ENCODE measurements around the gene PDK2. TPM values are rescaled to one million over a fixed set of nuclear protein-coding genes. Genes with fewer than 3 reads are reported as not detected.

PDK2 gene
- total RNA-seq, 2 experiments from 2014 or later, result 29.4 to 31.3 TPM

DNA sequence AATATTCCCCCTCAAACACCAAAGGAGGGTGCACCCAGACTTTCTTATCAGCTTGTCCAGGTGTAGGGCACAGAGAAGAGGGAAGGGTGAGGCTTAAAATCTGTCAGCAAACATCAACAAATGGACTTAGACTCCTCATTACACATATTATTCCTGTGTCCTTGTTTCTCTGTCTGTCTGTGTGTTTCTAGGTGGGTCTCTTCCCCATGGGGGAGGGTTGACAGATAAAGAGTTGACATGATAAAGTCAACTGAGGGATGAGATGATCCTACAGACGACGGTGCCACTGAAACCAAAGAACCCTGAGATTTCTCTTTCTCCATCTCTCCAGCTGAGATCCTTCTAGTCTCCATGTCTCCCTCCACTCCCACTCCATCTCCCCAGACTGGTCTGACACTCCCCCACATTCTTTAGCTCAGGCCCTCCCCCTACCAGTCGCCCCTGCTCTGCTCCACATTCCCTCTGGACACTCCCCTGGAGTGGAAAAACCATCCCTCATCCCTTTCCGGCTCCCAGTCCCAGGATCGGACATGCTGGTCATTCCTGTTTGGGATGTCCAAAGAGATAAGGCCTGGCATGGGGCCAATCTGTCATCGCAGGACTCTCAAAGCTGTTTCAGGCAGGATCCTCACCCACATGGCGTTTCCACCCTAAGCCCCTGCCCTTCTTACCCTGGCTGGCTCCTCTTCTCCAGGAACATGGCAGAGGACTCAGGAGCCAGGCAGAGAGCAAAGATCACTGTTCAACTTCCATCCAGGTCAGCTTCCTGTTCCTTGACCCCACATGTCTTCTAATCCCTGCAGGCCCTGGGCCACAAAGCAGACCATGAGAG, 42.1 kb upstream of the PDK2 start:
- H3K27ac Mint-ChIP-seq, result no peak overlapping the region

DNA sequence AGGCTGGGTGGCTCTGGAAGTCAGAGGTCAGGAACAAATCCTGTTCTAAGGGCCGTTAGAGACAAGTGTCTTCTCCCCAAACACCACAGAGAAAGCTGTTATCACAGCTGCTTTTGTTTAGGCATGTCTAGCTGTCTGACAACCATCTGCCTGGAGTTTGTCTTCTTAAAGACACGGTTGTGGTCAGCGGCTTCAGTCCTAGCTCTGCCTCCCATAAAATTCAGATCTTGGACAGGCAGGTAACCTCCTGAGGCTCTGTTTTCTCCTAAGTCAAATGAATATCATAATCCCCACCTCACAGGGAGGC, 41.5 kb upstream of the PDK2 start:
- Mint-ChIP-seq H3K27ac (no peak overlapping the region), H3K36me3 (ENCODE audit: low read depth) (no peaks in the 10 kb centered on the region), H3K27me3 (peaks cover 9% of the 10 kb centered on the region), H3K9me3 (no peaks in the 10 kb centered on the region), H3K4me3 (no peak overlapping the region), H3K4me1 (peaks cover 41% of the 10 kb centered on the region)
- DNase-seq, result no peak
- POLR2A ChIA-PET, result no interaction called here
- CTCF ChIA-PET, result interaction anchor here (1.8 to 1.9 kb wide), 2 partner anchors 34 to 41 kb away, joined by 4 to 6 read pairs; no protein-coding TSS in a partner anchor

More for the DNA sequence above, 42.1 kb upstream of the PDK2 start:
- no peaks in the 10 kb centered on the region for H3K36me3 Mint-ChIP-seq (ENCODE audit: low read depth)
- no peak for DNase-seq
- POLR2A ChIA-PET, result no interaction called here
- H3K4me1 Mint-ChIP-seq, result peaks cover 43% of the 10 kb centered on the region
- CTCF ChIA-PET, result interaction anchor here (1.8 to 1.9 kb wide), 2 partner anchors 34 to 41 kb away, joined by 4 to 6 read pairs; no protein-coding TSS in a partner anchor
- H3K27me3 Mint-ChIP-seq, result peaks cover 8% of the 10 kb centered on the region
- no peaks in the 10 kb centered on the region for H3K9me3 Mint-ChIP-seq
- no peak overlapping the region for H3K4me3 Mint-ChIP-seq

DNA sequence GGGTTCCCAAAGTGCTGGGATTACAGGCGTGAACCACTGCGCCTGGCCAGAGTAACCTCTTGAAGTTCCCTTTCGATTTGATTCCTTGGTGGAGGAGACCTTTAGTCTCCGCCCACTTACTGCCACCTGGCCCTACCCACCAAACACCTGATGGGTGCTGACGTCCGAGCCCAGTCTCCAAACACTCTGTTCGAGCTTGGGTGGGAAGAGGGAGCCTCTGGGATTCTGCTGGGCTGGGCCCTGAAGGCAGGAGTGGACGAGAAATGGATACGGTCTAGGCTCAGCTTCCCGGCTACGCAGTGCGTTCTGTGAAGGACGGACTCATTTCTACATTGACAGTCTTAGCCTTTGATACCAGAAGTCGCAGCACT, 40.1 kb upstream of the PDK2 start:
- ChIA-PET POLR2A (no interaction called here), CTCF (interaction anchor here (0.9 to 2.8 kb wide), 4 partner anchors 25 to 58 kb away, joined by 3 to 8 read pairs (median 4); no protein-coding TSS in a partner anchor)
- Mint-ChIP-seq H3K36me3 (ENCODE audit: low read depth) (no peaks in the 10 kb centered on the region), H3K4me1 (peaks cover 41% of the 10 kb centered on the region), H3K9me3 (no peaks in the 10 kb centered on the region), H3K27me3 (peaks cover 11% of the 10 kb centered on the region), H3K27ac (peak overlapping the region; percentile 11), H3K4me3 (peak overlapping the region; percentile 84)
- DNase-seq, result no peak

DNA sequence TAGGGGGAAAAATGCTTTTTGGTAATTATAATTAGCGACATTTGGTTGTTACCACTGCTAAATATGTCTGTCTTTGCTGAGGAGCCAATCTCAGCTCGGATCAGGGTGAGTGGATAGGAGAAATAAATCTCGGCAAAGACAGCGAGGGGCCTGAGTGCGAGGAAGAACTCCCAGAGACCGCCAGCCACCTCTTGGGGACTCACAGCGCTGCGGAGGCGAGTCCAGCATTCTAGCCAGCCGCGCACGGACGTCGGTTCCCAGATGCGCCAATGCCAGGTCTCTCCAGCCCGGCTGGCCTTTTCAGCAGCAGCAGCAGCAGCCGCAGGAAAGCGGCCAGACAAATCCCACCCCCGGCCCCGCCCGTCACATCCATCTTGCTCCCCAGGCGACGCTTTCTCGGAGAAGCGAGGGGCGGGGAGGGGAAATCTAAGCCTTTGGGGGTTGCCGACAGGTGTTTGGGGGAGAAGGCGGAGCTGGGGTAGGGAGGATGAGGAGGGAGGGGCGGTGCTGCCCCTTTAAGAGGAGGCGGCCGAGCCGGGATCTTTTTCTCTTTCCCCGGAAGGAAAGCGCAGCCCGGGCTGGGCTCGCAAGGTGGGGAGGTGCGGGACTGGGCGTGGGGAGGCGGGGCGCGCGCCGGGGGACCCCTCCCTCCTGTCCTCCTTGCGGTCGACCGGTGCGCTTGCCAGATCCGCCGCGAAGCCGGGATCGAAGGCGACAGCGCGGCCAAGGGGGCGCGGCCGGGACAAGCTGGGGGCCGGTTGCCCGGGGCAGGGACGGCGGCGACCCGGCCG, 39.5 kb upstream of the PDK2 start, which contains the start of gene ITGA3:
TSS of gene ITGA3 (plus strand) at position 685 of the 791 bp plus-strand sequence. CDS start 330 bp downstream, outside the sequence.
- ChIA-PET POLR2A (no interaction called here), CTCF (interaction anchor here (0.9 to 2.8 kb wide), 13 partner anchors 10 to 83 kb away, joined by 3 to 10 read pairs (median 4); partner anchors contain the start of gene PDK2)
- no peaks in the 10 kb centered on the region for H3K9me3 Mint-ChIP-seq
- peak within 1 kb of the TSS; percentile 71 for H3K27ac Mint-ChIP-seq
- H3K36me3 Mint-ChIP-seq (ENCODE audit: low read depth), result no peaks in the 10 kb centered on the region
- DNase-seq, result peak; percentile 62
- H3K27me3 Mint-ChIP-seq, result peaks cover 11% of the 10 kb centered on the region
- peak within 1 kb of the TSS; percentile 84 for H3K4me3 Mint-ChIP-seq
- peaks cover 41% of the 10 kb centered on the region for H3K4me1 Mint-ChIP-seq

DNA sequence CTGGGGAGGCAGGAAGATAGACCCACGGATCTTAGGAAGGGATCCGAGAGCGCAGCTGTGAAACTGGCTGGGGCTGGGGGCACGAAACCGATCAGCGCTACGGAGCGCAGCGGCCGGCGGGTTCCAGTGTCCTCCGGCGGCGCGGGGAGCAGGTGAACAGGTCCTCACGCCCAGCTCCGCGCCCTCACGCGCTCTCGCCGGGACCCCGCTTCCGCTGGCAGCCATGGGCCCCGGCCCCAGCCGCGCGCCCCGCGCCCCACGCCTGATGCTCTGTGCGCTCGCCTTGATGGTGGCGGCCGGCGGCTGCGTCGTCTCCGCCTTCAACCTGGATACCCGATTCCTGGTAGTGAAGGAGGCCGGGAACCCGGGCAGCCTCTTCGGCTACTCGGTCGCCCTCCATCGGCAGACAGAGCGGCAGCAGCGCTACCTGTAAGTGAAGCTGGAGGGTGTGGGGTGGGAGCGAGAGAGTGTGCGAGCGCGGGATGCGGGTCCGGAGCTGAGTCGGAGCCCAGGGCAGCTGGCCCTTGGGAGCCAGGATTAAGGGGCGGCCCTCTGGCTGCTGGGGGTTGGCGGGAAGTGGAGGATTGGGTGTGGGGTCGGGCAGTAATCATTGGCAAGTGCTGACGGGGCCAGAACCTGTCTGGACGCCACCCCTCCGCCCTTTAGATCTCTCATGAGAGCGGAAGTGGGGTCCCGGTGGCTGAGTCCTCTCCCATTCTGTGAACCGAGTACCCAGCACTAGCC, 38.8 kb upstream of the PDK2 start:
- POLR2A ChIA-PET, result interaction anchor here (0.8 kb wide), 1 partner anchor 9 kb away, joined by 3 read pairs; no protein-coding TSS in a partner anchor
- Mint-ChIP-seq H3K9me3 (no peaks in the 10 kb centered on the region), H3K4me3 (peak overlapping the region; percentile 84), H3K4me1 (peaks cover 33% of the 10 kb centered on the region), H3K36me3 (ENCODE audit: low read depth) (no peaks in the 10 kb centered on the region), H3K27ac (peak overlapping the region; percentile 60), H3K27me3 (peaks cover 11% of the 10 kb centered on the region)
- CTCF ChIA-PET, result interaction anchor here (0.6 to 2.8 kb wide), 19 partner anchors 9 to 82 kb away, joined by 3 to 10 read pairs (median 4); partner anchors contain the start of gene PDK2
- peak; percentile 63 for DNase-seq

DNA sequence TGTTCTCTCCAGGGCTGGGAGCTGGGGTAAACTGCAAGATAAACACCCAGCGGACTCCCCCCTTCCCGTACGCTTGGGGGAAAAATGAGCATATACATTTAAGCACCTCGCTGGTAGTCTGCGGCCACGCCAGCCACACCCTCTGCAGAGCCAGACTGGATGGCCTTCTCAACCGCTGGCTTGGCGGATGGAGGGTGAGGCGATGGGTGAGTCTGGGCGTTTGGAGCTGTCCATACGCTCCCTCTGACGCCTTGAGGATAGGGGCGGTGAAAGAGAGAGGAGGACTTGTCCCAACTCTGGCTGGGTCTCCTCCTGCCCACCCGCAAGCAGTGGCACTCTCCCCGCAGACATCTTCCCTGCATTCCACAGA, 38.2 kb upstream of the PDK2 start:
- H3K4me1 Mint-ChIP-seq, result peaks cover 27% of the 10 kb centered on the region
- POLR2A ChIA-PET, result interaction anchor here (0.8 kb wide), 1 partner anchor 10 kb away, joined by 3 read pairs; no protein-coding TSS in a partner anchor
- no peak for DNase-seq
- no peak overlapping the region for H3K27ac Mint-ChIP-seq
- H3K36me3 Mint-ChIP-seq (ENCODE audit: low read depth), result no peaks in the 10 kb centered on the region
- peak overlapping the region; percentile 84 for H3K4me3 Mint-ChIP-seq
- H3K9me3 Mint-ChIP-seq, result no peaks in the 10 kb centered on the region
- CTCF ChIA-PET, result interaction anchor here (0.6 to 2.8 kb wide), 19 partner anchors 8 to 82 kb away, joined by 3 to 10 read pairs (median 4); partner anchors contain the start of gene PDK2
- peaks cover 11% of the 10 kb centered on the region for H3K27me3 Mint-ChIP-seq

DNA sequence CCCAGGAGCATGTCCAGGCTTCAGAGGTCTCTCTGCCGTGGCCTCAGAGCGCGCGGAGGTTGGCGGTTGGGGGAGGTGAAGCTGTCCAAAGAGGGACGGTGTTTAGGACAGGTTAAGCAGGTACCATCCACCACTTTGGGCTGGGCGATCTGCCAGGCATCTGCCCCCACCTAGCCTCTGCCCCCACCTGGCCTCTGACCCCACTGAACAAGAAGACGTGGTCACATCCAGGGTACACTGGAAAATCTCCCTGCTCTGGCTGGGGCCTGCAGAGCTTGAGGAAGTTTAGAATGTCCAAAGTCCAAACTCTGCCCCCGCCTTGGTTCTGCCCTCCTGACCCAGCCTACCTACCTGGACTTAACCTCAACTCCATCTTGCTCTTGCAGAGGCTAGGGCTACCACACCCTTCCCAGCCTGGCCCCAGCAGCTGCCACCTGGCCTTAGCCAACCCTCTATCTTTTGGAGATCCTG, 37.6 kb upstream of the PDK2 start:
- CTCF ChIA-PET, result interaction anchor here (0.6 to 2.0 kb wide), 8 partner anchors 8 to 37 kb away, joined by 3 to 7 read pairs (median 4); no protein-coding TSS in a partner anchor
- peak overlapping the region; percentile 84 for H3K4me3 Mint-ChIP-seq
- no peak for DNase-seq
- peaks cover 23% of the 10 kb centered on the region for H3K4me1 Mint-ChIP-seq
- POLR2A ChIA-PET, result no interaction called here
- H3K36me3 Mint-ChIP-seq (ENCODE audit: low read depth), result no peaks in the 10 kb centered on the region
- H3K27me3 Mint-ChIP-seq, result peaks cover 11% of the 10 kb centered on the region
- peak overlapping the region; percentile 3 for H3K27ac Mint-ChIP-seq
- no peaks in the 10 kb centered on the region for H3K9me3 Mint-ChIP-seq

DNA sequence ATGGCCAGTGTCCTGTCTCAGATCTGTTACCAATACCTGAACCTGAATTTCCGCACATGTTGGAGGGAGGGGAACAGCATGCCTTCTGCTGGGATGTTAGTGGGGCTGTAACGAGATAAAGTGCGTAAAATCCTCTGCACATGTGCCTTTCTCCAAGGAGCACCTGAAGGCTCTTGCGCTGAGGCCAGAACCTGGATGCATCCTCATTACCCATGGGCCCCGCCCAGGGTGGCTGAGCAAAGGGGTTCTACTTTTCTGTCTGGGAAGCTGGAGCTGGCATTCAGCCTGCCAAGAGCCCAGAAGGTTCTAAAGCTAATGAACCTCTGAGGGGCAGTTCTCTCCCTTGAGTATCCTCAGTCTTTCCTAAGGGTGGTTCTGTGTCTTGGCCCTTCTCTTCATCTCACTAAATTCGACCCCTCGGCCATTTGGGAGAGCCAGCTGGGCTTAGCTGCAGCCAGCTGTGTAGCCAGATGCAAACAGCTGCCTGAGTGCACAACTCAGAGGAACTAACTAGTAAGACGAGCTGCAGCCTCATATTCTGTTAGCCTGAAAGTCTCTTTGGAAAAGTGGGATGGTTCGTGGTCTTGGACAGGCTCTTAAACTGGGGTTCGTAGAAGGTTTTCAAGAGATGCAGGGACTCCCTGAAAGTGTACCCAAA, 36.7 kb upstream of the PDK2 start:
- Mint-ChIP-seq H3K27me3 (peaks cover 11% of the 10 kb centered on the region), H3K9me3 (no peaks in the 10 kb centered on the region), H3K27ac (no peak overlapping the region), H3K36me3 (ENCODE audit: low read depth) (no peaks in the 10 kb centered on the region), H3K4me3 (peak overlapping the region; percentile 46), H3K4me1 (peaks cover 23% of the 10 kb centered on the region)
- POLR2A ChIA-PET, result no interaction called here
- no peak for DNase-seq
- CTCF ChIA-PET, result interaction anchor here (0.9 to 1.3 kb wide), 4 partner anchors 9 to 36 kb away, joined by 3 to 7 read pairs (median 3); no protein-coding TSS in a partner anchor

DNA sequence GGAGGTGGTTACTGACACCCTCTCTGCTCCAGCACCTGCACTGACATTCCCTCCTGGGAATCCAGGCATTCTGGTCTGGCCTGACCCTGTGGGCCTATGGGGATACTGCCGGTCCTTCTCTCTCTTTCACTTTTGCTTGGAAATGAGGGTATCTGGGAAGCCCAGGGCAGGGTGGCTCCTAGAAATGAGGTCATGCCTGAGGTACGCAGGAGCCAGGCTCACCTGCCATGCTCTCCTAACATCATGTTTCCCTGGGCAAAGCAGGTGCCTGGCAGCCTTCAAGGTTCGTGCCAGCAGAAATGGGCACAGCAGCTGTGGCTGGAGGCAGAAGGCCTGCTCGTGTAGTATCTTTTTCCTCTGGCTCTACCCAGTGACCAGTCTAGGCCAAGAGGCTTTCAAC, 35.9 kb upstream of the PDK2 start:
- POLR2A ChIA-PET, result no interaction called here
- Mint-ChIP-seq H3K36me3 (ENCODE audit: low read depth) (no peaks in the 10 kb centered on the region), H3K4me3 (no peak overlapping the region), H3K27me3 (peaks cover 11% of the 10 kb centered on the region), H3K4me1 (peaks cover 23% of the 10 kb centered on the region), H3K9me3 (no peaks in the 10 kb centered on the region), H3K27ac (no peak overlapping the region)
- CTCF ChIA-PET, result no interaction called here
- DNase-seq, result no peak

DNA sequence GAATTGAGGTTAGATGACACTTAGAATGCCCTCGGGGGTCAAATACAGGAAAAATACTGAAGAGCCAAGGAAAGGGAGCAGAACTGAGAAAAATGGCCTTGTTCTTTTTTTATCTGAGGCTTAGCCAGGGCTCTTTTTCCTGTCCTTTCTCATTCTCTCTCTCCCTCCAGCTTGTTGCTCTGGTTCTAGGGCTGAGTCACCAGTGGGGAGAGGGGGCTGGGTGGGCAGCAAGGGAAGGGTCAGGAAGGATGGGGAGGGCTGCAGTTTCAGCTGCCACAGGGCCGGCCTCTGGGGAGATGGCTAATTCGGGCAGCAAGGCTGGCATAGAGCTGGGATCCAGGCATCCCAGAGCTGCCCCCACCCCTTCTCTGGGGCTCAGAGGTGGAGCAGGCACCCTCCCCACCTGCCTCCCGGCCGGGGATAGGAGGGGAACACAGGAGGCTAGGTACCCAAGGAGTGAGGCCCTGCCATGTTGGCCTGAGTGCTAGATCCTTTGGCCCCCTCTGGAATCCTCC, 35.3 kb upstream of the PDK2 start:
- POLR2A ChIA-PET, result no interaction called here
- Mint-ChIP-seq H3K27ac (no peak overlapping the region), H3K4me3 (no peak overlapping the region), H3K27me3 (peaks cover 11% of the 10 kb centered on the region), H3K4me1 (peaks cover 23% of the 10 kb centered on the region), H3K9me3 (no peaks in the 10 kb centered on the region), H3K36me3 (ENCODE audit: low read depth) (no peaks in the 10 kb centered on the region)
- no peak for DNase-seq
- CTCF ChIA-PET, result interaction anchor here (1.1 to 1.2 kb wide), 4 partner anchors 15 to 45 kb away, joined by 3 to 4 read pairs (median 4); no protein-coding TSS in a partner anchor

DNA sequence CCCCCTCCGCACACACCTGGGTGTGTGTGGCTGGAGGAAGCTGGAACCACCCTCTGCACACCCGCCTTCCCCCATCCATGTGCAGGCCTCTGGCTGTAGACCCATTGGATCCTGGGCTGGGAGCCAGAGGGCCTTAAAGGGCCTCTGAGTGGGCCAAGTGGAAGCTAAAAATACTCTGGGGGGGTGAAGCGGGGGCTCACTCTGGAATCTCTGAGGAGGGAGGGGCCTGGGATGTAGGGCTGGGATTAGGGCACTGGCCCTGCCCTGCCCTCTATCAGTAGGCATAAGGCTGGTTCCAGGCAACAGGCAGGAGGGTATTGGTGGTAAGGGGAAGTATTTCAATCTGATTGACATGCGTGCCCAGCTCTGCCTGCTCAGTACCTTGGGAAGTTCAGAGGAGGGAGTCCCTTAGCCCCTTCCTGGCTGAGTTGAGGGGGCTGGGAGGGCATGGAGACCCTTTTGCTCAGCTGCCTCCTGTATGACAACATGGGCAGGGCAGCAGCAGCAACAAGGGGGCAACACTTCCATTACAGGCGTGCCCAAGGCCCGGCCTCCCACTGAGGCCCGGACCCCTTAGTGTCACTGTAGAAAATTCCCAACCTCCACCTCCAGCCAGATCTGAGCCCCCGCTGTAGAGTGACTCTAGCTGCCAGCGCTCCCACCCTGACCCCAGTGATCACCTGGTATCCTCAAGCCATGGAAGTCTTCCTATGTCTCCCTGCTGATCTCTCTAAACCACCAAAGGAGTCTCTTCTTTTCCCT, 34.0 kb upstream of the PDK2 start:
- POLR2A ChIA-PET, result no interaction called here
- H3K4me3 Mint-ChIP-seq, result no peak overlapping the region
- peaks cover 7% of the 10 kb centered on the region for H3K27me3 Mint-ChIP-seq
- CTCF ChIA-PET, result interaction anchor here (1.1 to 1.9 kb wide), 6 partner anchors 14 to 43 kb away, joined by 3 to 6 read pairs (median 4); no protein-coding TSS in a partner anchor
- no peaks in the 10 kb centered on the region for H3K9me3 Mint-ChIP-seq
- H3K27ac Mint-ChIP-seq, result no peak overlapping the region
- H3K4me1 Mint-ChIP-seq, result peaks cover 14% of the 10 kb centered on the region
- DNase-seq, result no peak
- H3K36me3 Mint-ChIP-seq (ENCODE audit: low read depth), result no peaks in the 10 kb centered on the region
